Smooth muscle cell (in vitro differentiated cells): ENCODE data around the gene LURAP1L. TPM values are rescaled to one million over a fixed set of nuclear protein-coding genes. Genes with fewer than 3 reads are reported as not detected.

ENCODE experiments used
- DNase-seq: peaks from one replicate; lab custom pipeline; 2025; ENCODE audit not compliant: unreplicated experiment; lab: John Stamatoyannopoulos, UW
- H2AFZ ChIP-seq: fragments of 200-600 bp; sonication (generic); 2 replicates; pipeline ENCODE4 v1.6.0; 2016; ENCODE audit warnings: antibody characterized with exemption, low read depth, mild to moderate bottlenecking
- H3F3A ChIP-seq: fragments of 200-600 bp; sonication (generic); 2 replicates; pipeline ENCODE4 v1.6.0; 2017; ENCODE audit warnings: antibody characterized with exemption, low read depth
- H3K27ac ChIP-seq: fragments of 200-600 bp; sonication (generic); 2 replicates; pipeline ENCODE4 v1.5.1; 2016; ENCODE audit warnings: low read depth, mild to moderate bottlenecking
- H3K27me3 ChIP-seq: fragments of 200-600 bp; sonication (generic); 2 replicates; pipeline ENCODE4 v1.6.1; 2016; ENCODE audit warnings: low read depth, mild to moderate bottlenecking
- H3K36me3 ChIP-seq: fragments of 200-600 bp; sonication (generic); 2 replicates; pipeline ENCODE4 v1.5.1; 2016; ENCODE audit warnings: low read depth
- H3K4me1 ChIP-seq: fragments of 200-600 bp; sonication (generic); 2 replicates; pipeline ENCODE4 v1.5.1; 2016; ENCODE audit warnings: low read depth
- H3K4me2 ChIP-seq: fragments of 200-600 bp; sonication (generic); 2 replicates; pipeline ENCODE4 v1.6.0; 2016; ENCODE audit warnings: mild to moderate bottlenecking
- H3K4me3 ChIP-seq: fragments of 200-600 bp; sonication (generic); 2 replicates; pipeline ENCODE4 v1.5.1; 2016; ENCODE audit warnings: mild to moderate bottlenecking
- H3K79me2 ChIP-seq: fragments of 200-600 bp; sonication (generic); 2 replicates; pipeline ENCODE4 v1.6.0; 2016; ENCODE audit warnings: low read depth, mild to moderate bottlenecking
- H3K9ac ChIP-seq: fragments of 200-600 bp; sonication (generic); 2 replicates; pipeline ENCODE4 v1.6.0; 2016; ENCODE audit warnings: low read depth
- H3K9me3 ChIP-seq: fragments of 200-600 bp; sonication (generic); replicated peaks from 2 replicates; pipeline ENCODE4 v1.5.1; 2016; ENCODE audit warnings: low read depth
- H4K20me1 ChIP-seq: fragments of 200-600 bp; sonication (generic); 2 replicates; pipeline ENCODE4 v1.6.0; 2016; ENCODE audit warnings: low read depth
- CTCF ChIP-seq: fragments of 200-600 bp; sonication (generic); IDR thresholded peaks from 2 replicates; pipeline ENCODE4 v1.5.1; 2017; ENCODE audit warnings: borderline replicate concordance, mild to moderate bottlenecking, antibody characterized with exemption; ENCODE audit not compliant: insufficient read depth, poor library complexity, severe bottlenecking
- WGBS: methylation state at CpG from one replicate; pipeline ENCODE4 v1.1.7; 2016; ENCODE audit warnings: low lambda C conversion rate; 5-methylcytosine and 5-hydroxymethylcytosine counted together
- polyA plus RNA-seq: library from polyadenylated mRNA; unstranded; fragments of >200 nt; fragmentation: Nextera tagmentation; extraction: Ambion mirVana; gene quantifications from 2 replicates; pipeline ENCODE4 v1.2.1, GENCODE V29; 2016
- total RNA-seq: library from RNA; depleted of rRNA; stranded (reverse); fragments of >200 nt; gene quantifications from 2 replicates; pipeline ENCODE4 v1.2.3, GENCODE V29; 2014

Gene LURAP1L
- total and polyA plus RNA-seq, 2 experiments from 2014 or later: 22.8 to 27.6 TPM

- H3K27me3 ChIP-seq: no peaks in the 10 kb centered on the region
- DNase-seq: no peak
- H3K36me3 ChIP-seq: no peaks in the 10 kb centered on the region
- H2AFZ ChIP-seq: no peak overlapping the region
- no peaks in the 10 kb centered on the region for H3K9me3 ChIP-seq
- no peaks in the 10 kb centered on the region for H3K4me1 ChIP-seq
- no peak overlapping the region for H3K4me3 ChIP-seq
- no peaks in the 10 kb centered on the region for H3K79me2 ChIP-seq
- H3K4me2 ChIP-seq: no peak overlapping the region
- no peak overlapping the region for H3K27ac ChIP-seq
- TF ChIP-seq CTCF: no peak
- H4K20me1 ChIP-seq: no peaks in the 10 kb centered on the region
- no peaks in the 10 kb centered on the region for H3F3A ChIP-seq
- no peak overlapping the region for H3K9ac ChIP-seq
Observed at GRCh38 chr9:12847561-12847960, 72.7 kb downstream of the LURAP1L start.

GRCh38 chr9:12849486-12850003, 74.7 kb downstream of the LURAP1L start:
- Histone ChIP-seq H3K36me3 (no peaks in the 10 kb centered on the region), H3K27ac (no peak overlapping the region), H3K79me2 (no peaks in the 10 kb centered on the region), H3K4me1 (no peaks in the 10 kb centered on the region), H3K9ac (no peak overlapping the region), H3K9me3 (no peaks in the 10 kb centered on the region), H3K27me3 (no peaks in the 10 kb centered on the region), H3K4me2 (no peak overlapping the region), H4K20me1 (no peaks in the 10 kb centered on the region), H3F3A (no peaks in the 10 kb centered on the region), H2AFZ (no peak overlapping the region), H3K4me3 (no peak overlapping the region)
- no peak for TF ChIP-seq CTCF
- 92% methylated on average over 1 of the region's 1 CpG for whole genome bisulfite sequencing
- no peak for DNase-seq

- Histone ChIP-seq H3K79me2 (no peaks in the 10 kb centered on the region), H3K27ac (no peak overlapping the region), H3F3A (no peaks in the 10 kb centered on the region), H3K9ac (no peak overlapping the region), H2AFZ (no peak overlapping the region), H4K20me1 (no peaks in the 10 kb centered on the region), H3K27me3 (no peaks in the 10 kb centered on the region), H3K4me3 (no peak overlapping the region), H3K36me3 (no peaks in the 10 kb centered on the region), H3K9me3 (no peaks in the 10 kb centered on the region), H3K4me2 (no peak overlapping the region), H3K4me1 (no peaks in the 10 kb centered on the region)
- DNase-seq: no peak
- no peak for TF ChIP-seq CTCF
- 90% methylated on average over 6 of the region's 6 CpGs for WGBS
Observed at GRCh38 chr9:12851341-12852090, 76.7 kb downstream of the LURAP1L start.

- no peak for DNase-seq
- no peaks in the 10 kb centered on the region for H3K27me3 ChIP-seq
- WGBS: 86% methylated on average over 4 of the region's 4 CpGs
Observed at GRCh38 chr9:12853051-12853450, 78.2 kb downstream of the LURAP1L start.

More at GRCh38 chr9:12853051-12853450, 78.2 kb downstream of the LURAP1L start:
- no peak for TF ChIP-seq CTCF
- Histone ChIP-seq H3K4me1 (no peaks in the 10 kb centered on the region), H3K27ac (no peak overlapping the region), H2AFZ (no peak overlapping the region), H3K9ac (no peak overlapping the region), H3K4me2 (no peak overlapping the region), H3F3A (no peaks in the 10 kb centered on the region), H3K9me3 (no peaks in the 10 kb centered on the region), H3K79me2 (no peaks in the 10 kb centered on the region), H3K4me3 (no peak overlapping the region), H4K20me1 (no peaks in the 10 kb centered on the region), H3K36me3 (no peaks in the 10 kb centered on the region)
